Fibroblast of lung (primary cell): ENCODE measurements around the gene LDLRAD4.

Experiments used
- EZH2 ChIP-seq: IDR thresholded peaks from 2 replicates; pipeline ENCODE4 v1.5.1; 2012; ENCODE audit warnings: low read length, control low read depth, mild to moderate bottlenecking; ENCODE audit errors: missing control alignments
- TF ChIP-seq, protein P1 (sequence below), 2 donors: IDR thresholded peaks in 1 of 2; conservative IDR thresholded peaks in 1 of 2; 1 replicate in 1 of 2; 2 replicates in 1 of 2; pipeline ENCODE4 v1.5.1; 2011 to 2012; ENCODE audit warnings: low read length in 2 of 2, control low read depth in 1 of 2, inconsistent platforms in 1 of 2, low read depth in 1 of 2, mild to moderate bottlenecking in 1 of 2

GRCh38 chr18:13280070-13280795, 61.7 kb downstream of the LDLRAD4 start:
- TF ChIP-seq EZH2 = no peak
- TF ChIP-seq, protein P1, sequence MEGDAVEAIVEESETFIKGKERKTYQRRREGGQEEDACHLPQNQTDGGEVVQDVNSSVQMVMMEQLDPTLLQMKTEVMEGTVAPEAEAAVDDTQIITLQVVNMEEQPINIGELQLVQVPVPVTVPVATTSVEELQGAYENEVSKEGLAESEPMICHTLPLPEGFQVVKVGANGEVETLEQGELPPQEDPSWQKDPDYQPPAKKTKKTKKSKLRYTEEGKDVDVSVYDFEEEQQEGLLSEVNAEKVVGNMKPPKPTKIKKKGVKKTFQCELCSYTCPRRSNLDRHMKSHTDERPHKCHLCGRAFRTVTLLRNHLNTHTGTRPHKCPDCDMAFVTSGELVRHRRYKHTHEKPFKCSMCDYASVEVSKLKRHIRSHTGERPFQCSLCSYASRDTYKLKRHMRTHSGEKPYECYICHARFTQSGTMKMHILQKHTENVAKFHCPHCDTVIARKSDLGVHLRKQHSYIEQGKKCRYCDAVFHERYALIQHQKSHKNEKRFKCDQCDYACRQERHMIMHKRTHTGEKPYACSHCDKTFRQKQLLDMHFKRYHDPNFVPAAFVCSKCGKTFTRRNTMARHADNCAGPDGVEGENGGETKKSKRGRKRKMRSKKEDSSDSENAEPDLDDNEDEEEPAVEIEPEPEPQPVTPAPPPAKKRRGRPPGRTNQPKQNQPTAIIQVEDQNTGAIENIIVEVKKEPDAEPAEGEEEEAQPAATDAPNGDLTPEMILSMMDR (conservative IDR thresholded peaks at IDR 0.05 in 1 of 2, IDR thresholded peaks at IDR 0.05 in 1 of 2; ENCODE audit: low read depth in 1 of 2, low read length in 2 of 2) = no peak
